B cell (primary cell): Measurements from ENCODE around the gene TBX3. TPM values are rescaled to one million over a fixed set of nuclear protein-coding genes. Genes with fewer than 3 reads are reported as not detected.

Source experiments
- ATAC-seq: fragments of 200-7000 bp; cut with Tn5 transposase; one replicate; pipeline ENCODE4 v1.10.0; 2021; ENCODE audit warnings: low read depth, mild to moderate bottlenecking, moderate number of reproducible peaks, moderate library complexity
- CTCF ChIA-PET: fragments of 350-600 bp; sonication (Branson Sonifier 250); formaldehyde crosslinking; loops from one replicate; lab custom pipeline; 2021; ENCODE audit warnings: antibody characterized with exemption, inconsistent platforms; lab: Charles Lee
- POLR2A ChIA-PET: fragments of 350-600 bp; sonication (Branson Sonifier 250); formaldehyde crosslinking; loops from one replicate; lab custom pipeline; 2021; ENCODE audit warnings: antibody characterized with exemption; lab: Charles Lee
- DNase-seq: peaks from one replicate; pipeline ENCODE4 v3.0.0; 2013
- H2AFZ ChIP-seq: 2 replicates; pipeline ENCODE4 v1.6.1; 2012; ENCODE audit warnings: mild to moderate bottlenecking, low read depth, low read length; ENCODE audit not compliant: insufficient read depth, poor library complexity, severe bottlenecking
- H3K27ac ChIP-seq, 2 donors: 1 replicate in 1 of 2; 2 replicates in 1 of 2; pipeline ENCODE4 v1.5.1; 2012 to 2013; ENCODE audit warnings: low read length in 2 of 2, mild to moderate bottlenecking in 2 of 2, moderate library complexity in 1 of 2
- H3K27me3 ChIP-seq, 4 experiments: fragments of 200-600 bp in 1 of 4; sonication (generic) in 1 of 4; replicated peaks in 1 of 4; 1 replicate in 2 of 4; 2 replicates in 2 of 4; pipeline versions ENCODE4 v1.6.1 to v1.7.0; 2013 to 2016; ENCODE audit warnings: low read length in 3 of 4, mild to moderate bottlenecking in 2 of 4, mixed read lengths in 1 of 4, moderate library complexity in 1 of 4; ENCODE audit not compliant: insufficient read depth in 4 of 4, control insufficient read depth in 3 of 4; ENCODE audit errors: control extremely low read depth in 1 of 4
- H3K36me3 ChIP-seq, 2 experiments: replicated peaks in 1 of 2; 1 replicate in 1 of 2; 2 replicates in 1 of 2; pipeline versions ENCODE4 v1.6.1 to v1.7.1; 2013; ENCODE audit warnings: low read length in 1 of 2; ENCODE audit not compliant: insufficient read depth in 2 of 2, control insufficient read depth in 1 of 2; ENCODE audit errors: control extremely low read depth in 1 of 2, extremely low read depth in 1 of 2
- H3K4me1 ChIP-seq, 2 donors: fragments of 200-600 bp in 1 of 2; sonication (generic) in 1 of 2; 1 replicate in 1 of 2; 2 replicates in 1 of 2; pipeline versions ENCODE4 v1.5.1 to v1.6.1; 2013 to 2017; ENCODE audit warnings: low read length in 2 of 2; ENCODE audit not compliant: control insufficient read depth in 2 of 2, insufficient read depth in 2 of 2
- H3K4me2 ChIP-seq: replicated peaks from 2 replicates; pipeline ENCODE3; 2012; ENCODE audit warnings: mild to moderate bottlenecking, low read depth, low read length; ENCODE audit not compliant: poor library complexity, severe bottlenecking
- H3K4me3 ChIP-seq, 5 experiments: fragments of 200-600 bp in 1 of 5; sonication (generic) in 1 of 5; 1 replicate in 3 of 5; 2 replicates in 2 of 5; pipeline versions ENCODE4 v1.5.1 to v1.7.0; 2011 to 2016; ENCODE audit warnings: low read length in 4 of 5, mild to moderate bottlenecking in 4 of 5, low read depth in 2 of 5, control low read depth in 1 of 5, moderate library complexity in 1 of 5; ENCODE audit not compliant: insufficient read depth in 1 of 5; ENCODE audit errors: control extremely low read depth in 1 of 5, extremely low read depth in 1 of 5
- H3K79me2 ChIP-seq: fragments of 200-600 bp; sonication (generic); one replicate; pipeline ENCODE4 v1.6.0; 2016; ENCODE audit warnings: low read length; ENCODE audit not compliant: control insufficient read depth, insufficient read depth
- H3K9ac ChIP-seq: fragments of 200-600 bp; sonication (generic); 2 replicates; pipeline ENCODE4 v1.6.1; 2017; ENCODE audit warnings: mild to moderate bottlenecking, low read length, moderate library complexity
- H3K9me3 ChIP-seq, 3 donors: one replicate each; pipeline versions ENCODE4 v1.6.1 to v1.7.1; 2013; ENCODE audit warnings: low read length in 2 of 3; ENCODE audit not compliant: control insufficient read depth in 2 of 3, insufficient read depth in 1 of 3; ENCODE audit errors: control extremely low read depth in 1 of 3
- H4K20me1 ChIP-seq: 2 replicates; pipeline ENCODE4 v1.6.0; 2012; ENCODE audit warnings: mild to moderate bottlenecking, low read length; ENCODE audit not compliant: insufficient read depth, control insufficient read depth, poor library complexity, severe bottlenecking
- H3K27ac Mint-ChIP-seq: one replicate; pipeline ENCODE4 v1.8.0; 2021; ENCODE audit warnings: mixed read lengths
- H3K27me3 Mint-ChIP-seq: one replicate; pipeline ENCODE4 v1.8.0; 2021; ENCODE audit warnings: mixed read lengths
- H3K4me1 Mint-ChIP-seq: one replicate; pipeline ENCODE4 v1.8.0; 2021; ENCODE audit warnings: mixed read lengths
- H3K4me3 Mint-ChIP-seq: one replicate; pipeline ENCODE4 v1.8.0; 2021; ENCODE audit warnings: mixed read lengths
- H3K9me3 Mint-ChIP-seq: one replicate; pipeline ENCODE4 v1.8.0; 2022; ENCODE audit warnings: mixed read lengths; ENCODE audit not compliant: insufficient read depth
- CTCF ChIP-seq: fragments of 200-600 bp; IDR thresholded peaks from one replicate; pipeline ENCODE4 v1.8.0; 2022; ENCODE audit warnings: antibody characterized with exemption, mild to moderate bottlenecking
- EZH2 ChIP-seq: IDR thresholded peaks from 2 replicates; pipeline ENCODE4 v1.6.1; 2012; ENCODE audit warnings: borderline replicate concordance, low read depth, mild to moderate bottlenecking, moderate library complexity, low read length; ENCODE audit not compliant: insufficient read depth, poor library complexity, severe bottlenecking
- WGBS: methylation state at CpG from one replicate; pipeline ENCODE4 v1.1.5; 2013; ENCODE audit warnings: missing lambda C conversion rate; ENCODE audit not compliant: insufficient coverage; 5-methylcytosine and 5-hydroxymethylcytosine counted together
- intact Hi-C: fragments of 100-400 bp; cut with micrococcal nuclease; formaldehyde crosslinking; loops from one replicate; pipeline ENCODE4 v1.10.0; 2022
- polyA plus RNA-seq: library from polyadenylated mRNA; depleted of rRNA; stranded (reverse); fragments of >200 nt; gene quantifications from 2 replicates; pipeline ENCODE4 v1.2.3, GENCODE V29; 2012
- total RNA-seq, 2 donors: library from RNA; stranded (reverse); fragments of 120-200 nt in 1 of 2; gene quantifications; 1 replicate in 1 of 2; 2 replicates in 1 of 2; pipeline versions ENCODE4 v1.2.3 to v1.2.4, GENCODE V29; 2013 to 2022

Gene TBX3
- total and polyA plus RNA-seq, 2 donors (not counting 1 experiment from before 2014, with no cell fraction given) = not detected

- H4K20me1 ChIP-seq = no peaks in the 10 kb centered on the region
- no peaks in the 10 kb centered on the region for H3K4me1 Mint-ChIP-seq
- 26% methylated on average over 2 of the region's 10 CpGs for WGBS
- peaks cover 0 to 21% (median 0%) of the 10 kb centered on the region in 3 donors for H3K9me3 ChIP-seq
- no peak overlapping the region for H2AFZ ChIP-seq
- TF ChIP-seq EZH2 (no peak), CTCF (no peak)
- H3K9ac ChIP-seq = no peak overlapping the region
- no peaks in the 10 kb centered on the region for H3K36me3 ChIP-seq
- DNase-seq (no peak), ATAC-seq (no peak)
- H3K79me2 ChIP-seq = no peaks in the 10 kb centered on the region
- peaks cover 0 to 2% of the 10 kb centered on the region in 2 donors for H3K4me1 ChIP-seq
- no peak overlapping the region for H3K4me3 Mint-ChIP-seq
- ChIA-PET POLR2A (no interaction called here), CTCF (no interaction called here)
- H3K27ac Mint-ChIP-seq = no peak overlapping the region
- peaks cover 2% of the 10 kb centered on the region for H3K9me3 Mint-ChIP-seq
- H3K27me3 Mint-ChIP-seq = peaks cover 61% of the 10 kb centered on the region
- H3K27me3 ChIP-seq = peaks cover 0 to 50% (median 16%) of the 10 kb centered on the region in 4 experiments
- H3K4me2 ChIP-seq = no peak overlapping the region
- no peak overlapping the region for H3K27ac ChIP-seq
- intact Hi-C loops = no loop called here
- no peak overlapping the region for H3K4me3 ChIP-seq
Measured at GRCh38 chr12:114702462-114702861, 18.5 kb upstream of the TBX3 start.

DNA sequence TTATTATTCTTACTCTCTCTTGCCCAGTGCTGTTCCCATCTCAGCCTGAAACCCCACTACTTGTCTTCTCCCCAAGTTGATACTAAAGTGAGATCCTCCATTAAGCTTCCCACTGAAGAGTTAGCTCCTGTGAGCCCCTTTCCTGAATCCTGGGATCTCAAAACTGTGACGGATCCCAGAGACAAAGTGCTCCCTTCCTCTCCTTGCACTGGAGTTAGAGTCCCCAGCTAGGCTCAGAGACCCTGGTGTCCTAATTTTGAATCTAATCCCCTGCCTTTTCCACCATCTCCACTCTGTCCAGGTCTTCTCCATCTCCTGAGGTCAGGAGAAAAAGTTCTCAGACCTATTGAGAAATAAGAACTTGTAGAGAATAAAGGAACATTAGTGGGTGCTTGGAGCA, 17.6 kb upstream of the TBX3 start:
- peaks cover 0 to 58% (median 21%) of the 10 kb centered on the region in 4 experiments for H3K27me3 ChIP-seq
- no peak for DNase-seq

More for the DNA sequence above, 17.6 kb upstream of the TBX3 start:
- ATAC-seq = no peak
- Histone ChIP-seq H3K9ac (no peak overlapping the region), H3K4me3 (no peak overlapping the region), H3K36me3 (no peaks in the 10 kb centered on the region), H3K4me2 (no peak overlapping the region), H3K9me3 (peaks cover 0 to 28% (median 0%) of the 10 kb centered on the region in 3 donors), H3K4me1 (peaks cover 0 to 2% of the 10 kb centered on the region in 2 donors), H3K79me2 (no peaks in the 10 kb centered on the region), H2AFZ (no peak overlapping the region), H3K27ac (no peak overlapping the region), H4K20me1 (no peaks in the 10 kb centered on the region)
- ChIA-PET CTCF (no interaction called here), POLR2A (no interaction called here)
- Mint-ChIP-seq H3K27me3 (peaks cover 64% of the 10 kb centered on the region), H3K27ac (no peak overlapping the region), H3K4me1 (no peaks in the 10 kb centered on the region), H3K9me3 (no peaks in the 10 kb centered on the region), H3K4me3 (no peak overlapping the region)
- intact Hi-C loops = no loop called here
- 11% methylated on average over 1 of the region's 1 CpG for WGBS
- TF ChIP-seq EZH2 (no peak), CTCF (no peak)
